ENCODE measurements around the gene NFASC.
A peak's percentile ranks its signal among the peaks of the same experiment; 100 is the strongest.

DNA sequence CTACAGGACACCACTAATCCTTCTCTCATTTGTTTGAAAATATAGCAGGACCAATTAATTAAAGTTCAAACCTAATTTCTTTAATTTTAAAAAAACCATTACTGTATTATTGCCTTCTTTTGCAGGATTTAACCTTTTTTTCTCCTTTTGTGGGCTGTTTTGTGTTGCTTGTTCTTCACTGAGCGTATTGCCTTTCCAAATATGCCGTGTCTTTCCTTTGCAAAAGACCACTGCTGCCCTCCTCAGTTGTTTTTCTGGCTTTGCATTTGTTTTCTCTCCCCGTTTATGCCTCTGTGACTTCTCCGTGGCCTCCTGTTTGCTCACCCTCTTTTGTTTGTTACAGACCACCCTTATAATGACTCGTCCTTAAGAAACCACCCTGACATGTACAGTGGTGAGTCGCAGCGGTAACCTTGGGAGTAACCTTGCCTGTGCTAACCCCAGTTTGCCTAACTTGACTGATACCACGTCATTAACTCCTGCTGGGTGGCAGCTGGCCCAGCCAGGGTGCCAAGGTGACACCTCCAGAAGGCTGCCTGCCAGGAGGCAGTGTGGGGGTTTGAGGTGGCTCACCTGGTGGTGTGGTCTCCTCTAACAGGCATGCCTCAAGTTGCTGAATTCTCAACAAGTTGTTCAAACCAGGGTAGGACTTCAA lies 91.2 kb downstream of the NFASC start:
- TF ChIP-seq, protein P1, sequence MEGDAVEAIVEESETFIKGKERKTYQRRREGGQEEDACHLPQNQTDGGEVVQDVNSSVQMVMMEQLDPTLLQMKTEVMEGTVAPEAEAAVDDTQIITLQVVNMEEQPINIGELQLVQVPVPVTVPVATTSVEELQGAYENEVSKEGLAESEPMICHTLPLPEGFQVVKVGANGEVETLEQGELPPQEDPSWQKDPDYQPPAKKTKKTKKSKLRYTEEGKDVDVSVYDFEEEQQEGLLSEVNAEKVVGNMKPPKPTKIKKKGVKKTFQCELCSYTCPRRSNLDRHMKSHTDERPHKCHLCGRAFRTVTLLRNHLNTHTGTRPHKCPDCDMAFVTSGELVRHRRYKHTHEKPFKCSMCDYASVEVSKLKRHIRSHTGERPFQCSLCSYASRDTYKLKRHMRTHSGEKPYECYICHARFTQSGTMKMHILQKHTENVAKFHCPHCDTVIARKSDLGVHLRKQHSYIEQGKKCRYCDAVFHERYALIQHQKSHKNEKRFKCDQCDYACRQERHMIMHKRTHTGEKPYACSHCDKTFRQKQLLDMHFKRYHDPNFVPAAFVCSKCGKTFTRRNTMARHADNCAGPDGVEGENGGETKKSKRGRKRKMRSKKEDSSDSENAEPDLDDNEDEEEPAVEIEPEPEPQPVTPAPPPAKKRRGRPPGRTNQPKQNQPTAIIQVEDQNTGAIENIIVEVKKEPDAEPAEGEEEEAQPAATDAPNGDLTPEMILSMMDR (IDR thresholded peaks at IDR 0.05; ENCODE audit: low read depth, low read length) = peak; percentile 29
- TF ChIP-seq EZH2phosphoT487 (IDR thresholded peaks at IDR 0.05; ENCODE audit: low read depth) = no peak
